PC-3 (cell line): ENCODE results near the gene U2AF1L4.

Experiments used
- EZH2 ChIP-seq: fragments of 300-600 bp; sonication (generic); IDR thresholded peaks from one replicate; pipeline ENCODE4 v1.6.1; 2017; ENCODE audit warnings: antibody characterized with exemption, mild to moderate bottlenecking, low read length; ENCODE audit not compliant: unreplicated experiment
- EZH2phosphoT487 ChIP-seq: fragments of 300-600 bp; sonication (generic); IDR thresholded peaks from 2 replicates; pipeline ENCODE4 v1.6.1; 2018; ENCODE audit warnings: mild to moderate bottlenecking, antibody characterized with exemption, low read length, borderline replicate concordance
- TF ChIP-seq, protein P1 (sequence below): fragments of 300-600 bp; sonication (generic); conservative IDR thresholded peaks from 2 replicates; pipeline ENCODE4 v1.5.1; 2017; ENCODE audit warnings: antibody characterized with exemption, low read depth, mild to moderate bottlenecking, low read length

DNA sequence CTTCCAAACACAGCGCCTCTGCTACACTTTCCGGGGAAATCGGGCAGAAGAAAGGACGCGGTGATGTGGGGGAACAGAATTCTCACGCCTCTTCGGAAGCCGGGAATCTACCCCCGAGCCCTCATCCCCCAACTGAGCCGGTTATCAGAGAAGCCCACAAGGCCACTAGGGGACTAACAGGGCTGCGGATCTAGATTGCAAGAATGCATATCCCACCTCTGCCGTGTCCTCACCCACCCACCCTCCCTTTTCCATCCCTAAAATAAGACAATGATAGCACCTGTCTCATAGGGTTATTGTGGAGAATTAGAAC, 4.1 kb downstream of the U2AF1L4 start:
- TF ChIP-seq, protein P1, sequence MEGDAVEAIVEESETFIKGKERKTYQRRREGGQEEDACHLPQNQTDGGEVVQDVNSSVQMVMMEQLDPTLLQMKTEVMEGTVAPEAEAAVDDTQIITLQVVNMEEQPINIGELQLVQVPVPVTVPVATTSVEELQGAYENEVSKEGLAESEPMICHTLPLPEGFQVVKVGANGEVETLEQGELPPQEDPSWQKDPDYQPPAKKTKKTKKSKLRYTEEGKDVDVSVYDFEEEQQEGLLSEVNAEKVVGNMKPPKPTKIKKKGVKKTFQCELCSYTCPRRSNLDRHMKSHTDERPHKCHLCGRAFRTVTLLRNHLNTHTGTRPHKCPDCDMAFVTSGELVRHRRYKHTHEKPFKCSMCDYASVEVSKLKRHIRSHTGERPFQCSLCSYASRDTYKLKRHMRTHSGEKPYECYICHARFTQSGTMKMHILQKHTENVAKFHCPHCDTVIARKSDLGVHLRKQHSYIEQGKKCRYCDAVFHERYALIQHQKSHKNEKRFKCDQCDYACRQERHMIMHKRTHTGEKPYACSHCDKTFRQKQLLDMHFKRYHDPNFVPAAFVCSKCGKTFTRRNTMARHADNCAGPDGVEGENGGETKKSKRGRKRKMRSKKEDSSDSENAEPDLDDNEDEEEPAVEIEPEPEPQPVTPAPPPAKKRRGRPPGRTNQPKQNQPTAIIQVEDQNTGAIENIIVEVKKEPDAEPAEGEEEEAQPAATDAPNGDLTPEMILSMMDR, result no peak
- TF ChIP-seq EZH2 (no peak), EZH2phosphoT487 (no peak)
